ENCODE results near the gene SCIN. TPM values are rescaled to one million over a fixed set of nuclear protein-coding genes. Genes with fewer than 3 reads are reported as not detected.

Gene SCIN
- total and polyA plus RNA-seq, 8 donors = 2.5 to 49.2 (median 7.3) TPM

DNA sequence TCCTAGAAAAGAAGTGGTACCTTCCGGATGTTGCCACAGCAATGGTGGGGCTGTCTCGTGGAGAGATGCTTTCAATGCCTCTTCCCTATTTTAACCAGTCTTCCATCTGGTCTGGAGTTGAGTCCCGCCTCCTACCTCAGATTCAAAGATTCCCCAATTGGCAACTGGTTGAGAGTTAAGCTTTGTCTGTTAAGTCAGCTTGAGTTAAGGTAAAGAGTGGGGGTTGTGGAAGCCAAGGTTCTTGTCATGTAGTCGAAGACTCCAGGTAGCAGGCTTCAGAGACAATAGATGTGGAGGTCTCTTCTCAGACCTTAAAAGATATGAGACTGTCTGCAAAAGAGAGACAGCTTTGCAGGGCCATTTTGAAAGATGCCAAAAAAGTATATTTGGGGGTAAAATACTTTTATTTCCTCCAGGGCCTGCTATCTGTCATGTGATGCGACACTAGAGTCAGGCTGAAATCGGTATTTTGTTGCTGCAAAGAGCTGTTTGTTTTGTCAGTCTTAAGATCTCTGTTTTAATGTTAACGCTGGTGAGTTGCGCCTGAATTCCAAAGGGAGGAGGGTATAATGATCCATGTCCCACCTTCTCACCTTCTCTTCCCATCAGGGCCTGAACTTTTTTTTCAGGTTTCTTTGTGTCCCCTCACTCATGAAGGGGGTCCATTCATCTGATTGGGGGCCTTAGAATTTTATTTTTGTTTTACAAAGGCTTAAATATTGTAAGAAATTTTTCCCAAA, 40.4 kb upstream of the SCIN start:
- 87 to 92% (median 88%) methylated on average over 8 of the region's 8 CpGs for WGBS, 5 donors
- Histone ChIP-seq H3K27ac (no peak overlapping the region), H3K4me3 (no peak overlapping the region), H3K27me3 (peaks cover 0 to 7% (median 0%) of the 10 kb centered on the region in 3 donors), H3K4me1 (peaks cover 0 to 2% (median 0%) of the 10 kb centered on the region in 4 donors), H3K9me3 (no peaks in the 10 kb centered on the region), H3K36me3 (no peaks in the 10 kb centered on the region)
- DNase-seq = no peak
- intact Hi-C loops (cut with DNase I; ENCODE audit: low total_unique reads) = no loop called here
- TF ChIP-seq EP300 (IDR thresholded peaks at IDR 0.05) (no peak), POLR2AphosphoS5 (IDR thresholded peaks at IDR 0.05) (no peak), POLR2A (IDR thresholded peaks at IDR 0.05) (no peak)
- TF ChIP-seq, protein P1, sequence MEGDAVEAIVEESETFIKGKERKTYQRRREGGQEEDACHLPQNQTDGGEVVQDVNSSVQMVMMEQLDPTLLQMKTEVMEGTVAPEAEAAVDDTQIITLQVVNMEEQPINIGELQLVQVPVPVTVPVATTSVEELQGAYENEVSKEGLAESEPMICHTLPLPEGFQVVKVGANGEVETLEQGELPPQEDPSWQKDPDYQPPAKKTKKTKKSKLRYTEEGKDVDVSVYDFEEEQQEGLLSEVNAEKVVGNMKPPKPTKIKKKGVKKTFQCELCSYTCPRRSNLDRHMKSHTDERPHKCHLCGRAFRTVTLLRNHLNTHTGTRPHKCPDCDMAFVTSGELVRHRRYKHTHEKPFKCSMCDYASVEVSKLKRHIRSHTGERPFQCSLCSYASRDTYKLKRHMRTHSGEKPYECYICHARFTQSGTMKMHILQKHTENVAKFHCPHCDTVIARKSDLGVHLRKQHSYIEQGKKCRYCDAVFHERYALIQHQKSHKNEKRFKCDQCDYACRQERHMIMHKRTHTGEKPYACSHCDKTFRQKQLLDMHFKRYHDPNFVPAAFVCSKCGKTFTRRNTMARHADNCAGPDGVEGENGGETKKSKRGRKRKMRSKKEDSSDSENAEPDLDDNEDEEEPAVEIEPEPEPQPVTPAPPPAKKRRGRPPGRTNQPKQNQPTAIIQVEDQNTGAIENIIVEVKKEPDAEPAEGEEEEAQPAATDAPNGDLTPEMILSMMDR (IDR thresholded peaks at IDR 0.05) = no peak

DNA sequence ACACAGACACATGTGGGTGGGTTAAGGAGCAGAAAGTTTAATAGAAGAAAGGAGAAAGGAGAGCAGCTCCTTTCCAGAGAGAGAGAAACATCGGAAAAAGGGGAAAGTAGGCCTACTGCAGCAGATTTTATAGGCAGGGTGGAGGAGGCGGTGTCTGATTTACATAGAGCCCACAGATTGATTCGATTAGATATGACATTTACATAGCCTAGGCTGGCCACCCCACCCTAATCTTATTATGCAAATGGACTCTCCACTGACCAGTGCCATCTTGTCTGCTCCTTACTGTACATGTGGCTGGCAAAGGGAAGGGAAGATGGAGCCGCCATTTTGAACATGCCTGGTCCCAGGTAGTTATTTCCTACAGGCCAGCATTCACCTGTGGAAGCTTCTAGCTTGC, 38.7 kb upstream of the SCIN start:
- no peaks in the 10 kb centered on the region for H3K4me1 ChIP-seq
- no peak overlapping the region for H3K27ac ChIP-seq
- TF ChIP-seq POLR2AphosphoS5 (IDR thresholded peaks at IDR 0.05) (no peak), POLR2A (IDR thresholded peaks at IDR 0.05) (no peak), EP300 (IDR thresholded peaks at IDR 0.05) (no peak)
- TF ChIP-seq, protein P1 (IDR thresholded peaks at IDR 0.05) = no peak
- intact Hi-C loops (cut with DNase I; ENCODE audit: low total_unique reads) = no loop called here
- H3K36me3 ChIP-seq = no peaks in the 10 kb centered on the region
- H3K4me3 ChIP-seq = no peak overlapping the region
- H3K9me3 ChIP-seq = peaks cover 0 to 6% (median 0%) of the 10 kb centered on the region in 4 donors
- peaks cover 0 to 7% (median 0%) of the 10 kb centered on the region in 3 donors for H3K27me3 ChIP-seq
- WGBS, 5 donors = 87 to 96% (median 92%) methylated on average over 4 of the region's 4 CpGs
- no peak for DNase-seq

DNA sequence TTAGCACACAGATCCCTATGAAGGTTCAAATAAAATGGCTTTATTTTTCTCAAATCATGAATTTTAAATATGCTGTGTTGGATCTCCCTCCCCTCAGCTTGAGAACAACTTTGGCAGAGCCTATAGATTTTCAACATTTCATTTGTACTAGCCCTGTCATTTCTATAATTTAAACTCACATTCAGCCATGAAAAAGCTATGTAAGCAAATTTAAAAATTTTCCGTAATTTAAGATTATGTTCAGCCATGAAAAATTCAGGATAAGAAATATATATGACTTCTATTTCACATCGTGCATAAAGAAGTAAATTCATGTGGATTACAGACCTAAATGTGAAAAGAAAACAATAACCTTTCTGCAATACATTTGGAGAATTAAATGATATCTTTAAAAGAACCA, 36.5 kb upstream of the SCIN start:
- no peak for TF ChIP-seq POLR2A (IDR thresholded peaks at IDR 0.05)
- no peak for TF ChIP-seq POLR2AphosphoS5 (IDR thresholded peaks at IDR 0.05)
- TF ChIP-seq, protein P1 (IDR thresholded peaks at IDR 0.05) = no peak
- TF ChIP-seq EP300 (IDR thresholded peaks at IDR 0.05) = no peak
- no peaks in the 10 kb centered on the region for H3K36me3 ChIP-seq
- no peaks in the 10 kb centered on the region for H3K4me1 ChIP-seq
- WGBS, 5 donors = 63 to 97% (median 87%) methylated on average over 2 of the region's 2 CpGs
- intact Hi-C loops (cut with DNase I; ENCODE audit: low total_unique reads) = no loop called here
- peaks cover 0 to 7% (median 0%) of the 10 kb centered on the region in 3 donors for H3K27me3 ChIP-seq
- H3K9me3 ChIP-seq = peaks cover 0 to 6% (median 0%) of the 10 kb centered on the region in 4 donors
- H3K27ac ChIP-seq = no peak overlapping the region
- DNase-seq = no peak
- no peak overlapping the region for H3K4me3 ChIP-seq

DNA sequence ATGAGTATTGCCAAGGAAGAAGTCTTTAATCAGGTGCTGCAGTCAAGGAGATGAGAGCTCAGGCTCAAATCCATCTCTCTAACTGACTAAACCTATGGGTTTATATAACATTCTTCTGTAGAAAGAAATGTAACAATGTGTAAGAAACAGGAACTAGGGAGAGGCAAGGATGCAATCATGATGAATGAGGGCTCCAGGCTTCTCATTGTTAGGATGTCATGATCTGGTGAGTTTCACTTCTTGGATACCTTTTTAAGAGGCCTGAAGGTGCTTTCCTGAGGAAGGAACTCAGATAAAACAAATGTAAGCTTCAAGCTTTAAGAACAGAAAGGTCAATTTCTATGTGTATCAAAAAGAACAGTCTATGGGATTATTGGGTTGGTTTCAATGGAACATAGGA, 30.8 kb upstream of the SCIN start:
- intact Hi-C loops (cut with DNase I; ENCODE audit: low total_unique reads) = no loop called here
- Histone ChIP-seq H3K4me1 (no peaks in the 10 kb centered on the region), H3K27ac (no peak overlapping the region), H3K9me3 (peaks cover 0 to 6% (median 0%) of the 10 kb centered on the region in 4 donors), H3K4me3 (no peak overlapping the region), H3K36me3 (no peaks in the 10 kb centered on the region), H3K27me3 (no peaks in the 10 kb centered on the region)
- DNase-seq = no peak
- TF ChIP-seq POLR2AphosphoS5 (IDR thresholded peaks at IDR 0.05) (no peak), EP300 (IDR thresholded peaks at IDR 0.05) (no peak), POLR2A (IDR thresholded peaks at IDR 0.05) (no peak)
- TF ChIP-seq, protein P1 (IDR thresholded peaks at IDR 0.05) = no peak
